Adrenal gland (tissue), 5 donors: ENCODE results near the gene AUH.

Experiments used
- POLR2A ChIP-seq, 2 donors: fragments of 450-650 bp; IDR thresholded peaks; one replicate each; pipeline ENCODE4 v1.6.1; 2017; ENCODE audit warnings: antibody characterized with exemption in 2 of 2, mild to moderate bottlenecking in 2 of 2, moderate library complexity in 1 of 2
- TF ChIP-seq, protein P1 (sequence below), 6 experiments: fragments of 450-650 bp in 4 of 6; fragments of 200-600 bp in 2 of 6; sonication (generic) in 1 of 6; IDR thresholded peaks; 1 replicate in 5 of 6; 2 replicates in 1 of 6; pipeline versions ENCODE4 v1.5.1 to v1.8.0; 2016 to 2021; ENCODE audit warnings: antibody characterized with exemption in 6 of 6, mild to moderate bottlenecking in 2 of 6, moderate library complexity in 1 of 6
- donor health status: DM: no; HTN: no; CAD: no.

GRCh38 chr9:91295357-91295756 is 66.4 kb downstream of the AUH start:
- TF ChIP-seq POLR2A (IDR thresholded peaks at IDR 0.05): no peak
- TF ChIP-seq, protein P1, sequence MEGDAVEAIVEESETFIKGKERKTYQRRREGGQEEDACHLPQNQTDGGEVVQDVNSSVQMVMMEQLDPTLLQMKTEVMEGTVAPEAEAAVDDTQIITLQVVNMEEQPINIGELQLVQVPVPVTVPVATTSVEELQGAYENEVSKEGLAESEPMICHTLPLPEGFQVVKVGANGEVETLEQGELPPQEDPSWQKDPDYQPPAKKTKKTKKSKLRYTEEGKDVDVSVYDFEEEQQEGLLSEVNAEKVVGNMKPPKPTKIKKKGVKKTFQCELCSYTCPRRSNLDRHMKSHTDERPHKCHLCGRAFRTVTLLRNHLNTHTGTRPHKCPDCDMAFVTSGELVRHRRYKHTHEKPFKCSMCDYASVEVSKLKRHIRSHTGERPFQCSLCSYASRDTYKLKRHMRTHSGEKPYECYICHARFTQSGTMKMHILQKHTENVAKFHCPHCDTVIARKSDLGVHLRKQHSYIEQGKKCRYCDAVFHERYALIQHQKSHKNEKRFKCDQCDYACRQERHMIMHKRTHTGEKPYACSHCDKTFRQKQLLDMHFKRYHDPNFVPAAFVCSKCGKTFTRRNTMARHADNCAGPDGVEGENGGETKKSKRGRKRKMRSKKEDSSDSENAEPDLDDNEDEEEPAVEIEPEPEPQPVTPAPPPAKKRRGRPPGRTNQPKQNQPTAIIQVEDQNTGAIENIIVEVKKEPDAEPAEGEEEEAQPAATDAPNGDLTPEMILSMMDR (IDR thresholded peaks at IDR 0.05): no peak
